IPS-18c (cell line): ENCODE data around the gene TARS3.
"Not testable (repeated sequence)": the region's sequence is repeated elsewhere in the genome, so short reads cannot be mapped to it uniquely, and the experiment has no call there.

ENCODE experiments used
- H3K4me3 ChIP-seq: 2 replicates; pipeline ENCODE4 v1.7.0; 2013; ENCODE audit warnings: low read depth, mild to moderate bottlenecking, low read length, moderate library complexity; ENCODE audit not compliant: insufficient read depth
- H3K9me3 ChIP-seq: one replicate; pipeline ENCODE4 v1.6.1; 2013; ENCODE audit warnings: mild to moderate bottlenecking, low read length, moderate library complexity; ENCODE audit not compliant: control insufficient read depth, insufficient read depth

Gene TARS3

DNA sequence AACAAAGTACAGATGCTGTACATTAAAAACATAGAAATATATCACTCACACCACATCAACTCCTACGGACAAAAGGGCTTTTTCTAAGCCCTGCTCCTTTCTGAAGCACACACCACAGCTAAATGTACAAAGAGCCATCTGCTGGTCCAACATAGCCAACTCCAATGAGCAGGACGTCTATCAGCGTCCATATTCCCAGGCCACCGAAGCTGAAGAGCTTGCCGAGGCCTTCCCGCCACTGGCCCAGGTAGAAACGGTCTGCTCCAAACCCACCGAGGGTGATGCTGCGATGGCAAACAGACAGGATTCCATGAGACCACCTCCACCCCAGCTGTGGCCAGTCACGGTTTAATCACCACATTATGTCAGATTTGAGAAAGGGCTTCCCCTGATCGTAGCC, 81.9 kb downstream of the TARS3 start:
- H3K4me3 ChIP-seq, result no peak overlapping the region
- H3K9me3 ChIP-seq, result no peaks in the 10 kb centered on the region

DNA sequence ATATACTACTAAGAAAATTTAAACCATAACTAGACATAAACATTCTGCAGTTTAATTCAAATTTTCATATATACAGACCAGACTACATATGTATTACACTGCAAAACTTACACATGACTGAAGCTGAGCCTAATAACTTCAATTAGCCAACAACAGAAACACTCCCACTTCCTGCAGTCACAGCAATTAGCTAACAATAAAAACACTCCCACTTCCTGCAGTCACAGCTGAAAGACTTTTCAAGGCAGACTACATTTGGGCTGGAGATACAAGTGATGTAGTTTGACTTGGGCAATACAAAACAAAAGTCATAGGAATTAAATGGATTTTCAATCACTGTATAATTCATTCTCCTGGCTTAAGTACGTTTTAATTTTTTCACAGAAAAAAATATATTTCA, 82.4 kb downstream of the TARS3 start:
- no peak overlapping the region for H3K4me3 ChIP-seq

DNA sequence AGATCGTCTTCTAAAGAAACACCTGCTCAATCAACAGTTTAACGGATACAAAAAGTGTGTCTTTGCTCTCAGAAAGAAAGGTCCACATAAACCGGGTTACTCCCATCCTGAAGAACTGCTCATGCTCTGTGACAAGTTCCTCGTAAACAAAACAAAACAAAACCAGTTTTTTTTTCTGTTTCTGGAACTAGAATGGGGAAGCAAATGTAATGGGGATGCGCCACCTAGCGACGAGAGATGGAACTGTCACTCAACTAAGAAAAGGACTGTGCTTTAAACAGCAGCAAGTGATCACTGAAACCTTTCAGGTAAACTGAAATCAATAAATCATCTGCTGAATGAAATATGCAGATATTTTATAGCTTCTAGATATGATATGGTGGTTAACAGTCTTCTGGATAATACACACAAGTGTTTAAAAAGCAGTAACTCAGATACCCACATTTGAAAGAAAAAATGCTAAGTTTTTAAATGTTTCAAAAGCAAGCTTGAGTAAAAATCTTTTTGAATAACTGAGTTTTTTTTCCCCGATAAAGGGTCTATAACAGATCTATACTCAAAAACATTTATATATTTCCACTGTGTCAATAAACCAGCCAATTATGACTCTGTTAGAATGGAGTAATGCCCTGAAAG, 83.0 kb downstream of the TARS3 start:
- no peaks in the 10 kb centered on the region for H3K9me3 ChIP-seq
- no peak overlapping the region for H3K4me3 ChIP-seq

More for the DNA sequence above, 82.4 kb downstream of the TARS3 start:
- no peaks in the 10 kb centered on the region for H3K9me3 ChIP-seq

DNA sequence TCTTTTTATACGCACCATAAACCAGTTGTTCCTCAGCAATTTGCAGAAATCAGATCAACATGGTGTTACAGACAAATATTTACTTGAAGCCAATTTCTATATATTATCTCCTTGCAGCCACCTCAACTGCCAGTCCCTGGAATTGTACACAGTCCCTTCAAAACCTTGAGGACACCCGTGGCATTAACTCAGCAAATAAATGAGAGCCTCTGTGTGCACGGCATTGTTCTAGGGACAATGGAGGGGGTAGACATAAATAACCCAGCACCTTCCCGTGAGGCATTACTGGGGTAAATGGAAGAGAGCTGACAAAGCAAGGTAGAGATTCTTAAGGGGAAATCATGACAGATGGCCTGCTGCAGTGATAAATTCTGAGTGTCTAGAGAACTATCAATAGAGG, 84.6 kb downstream of the TARS3 start:
- Histone ChIP-seq H3K9me3 (no peaks in the 10 kb centered on the region), H3K4me3 (no peak overlapping the region)

DNA sequence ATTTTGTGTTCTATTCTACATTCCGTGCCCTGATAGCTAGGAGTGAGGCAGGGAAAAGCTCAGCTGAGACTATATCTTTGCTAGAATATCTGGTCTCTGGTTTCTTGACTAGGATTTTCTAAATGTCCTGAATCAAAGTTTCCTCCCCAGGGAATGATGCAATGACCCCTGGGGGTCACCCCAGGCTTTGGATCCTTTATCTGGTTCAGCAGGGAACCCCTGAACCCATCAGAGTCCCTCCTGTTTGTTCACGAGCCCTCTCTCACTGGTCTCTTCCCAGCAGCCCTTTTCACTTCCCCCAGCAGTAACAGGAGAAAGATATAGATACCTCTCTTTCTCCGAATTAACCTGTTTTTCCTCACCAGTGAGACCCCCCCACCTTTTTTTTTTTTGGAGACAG, 86.4 kb downstream of the TARS3 start:
- H3K9me3 ChIP-seq, result no peaks in the 10 kb centered on the region

DNA sequence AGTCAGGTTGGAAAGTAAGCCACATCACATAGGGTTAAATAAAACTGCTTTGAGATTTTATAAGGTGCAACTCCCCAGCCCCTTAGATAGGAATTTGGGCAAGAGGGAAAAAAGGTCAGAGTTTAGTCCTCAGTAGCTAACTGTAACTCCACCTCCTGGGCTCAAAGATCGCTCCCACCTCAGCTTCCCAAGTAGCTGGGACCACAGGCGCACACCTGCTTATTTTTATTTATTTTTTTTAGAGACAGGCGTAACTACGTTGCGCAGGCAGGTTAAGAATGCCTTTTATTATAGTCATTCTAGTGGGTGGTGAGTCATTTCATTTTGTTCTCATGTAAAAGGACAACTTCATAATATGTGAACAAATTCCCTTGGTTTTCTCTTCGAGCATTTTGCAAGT, 86.8 kb downstream of the TARS3 start:
- H3K9me3 ChIP-seq, result no peaks in the 10 kb centered on the region
- no peak overlapping the region for H3K4me3 ChIP-seq

More for the DNA sequence above, 86.4 kb downstream of the TARS3 start:
- no peak overlapping the region for H3K4me3 ChIP-seq

DNA sequence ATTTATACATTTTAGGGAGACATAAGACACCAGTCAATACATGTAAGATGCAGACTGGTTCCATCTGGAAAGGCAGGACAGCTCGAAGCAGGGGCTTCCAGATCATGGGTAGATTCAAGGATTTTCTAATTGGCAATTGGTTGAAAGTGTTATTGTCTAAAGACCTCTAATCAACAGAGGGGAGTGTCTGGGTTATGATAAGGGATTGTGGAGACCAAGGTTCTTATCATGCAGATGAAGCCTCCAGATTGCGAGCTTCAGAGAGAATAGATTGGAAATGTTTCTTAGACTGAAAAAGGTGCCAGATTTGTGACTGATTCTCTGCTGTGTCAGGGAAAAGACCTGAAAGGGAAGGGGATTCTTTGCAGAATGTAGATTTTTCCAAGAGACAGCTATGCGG, 87.2 kb downstream of the TARS3 start:
- H3K4me3 ChIP-seq, result no peak overlapping the region
- no peaks in the 10 kb centered on the region for H3K9me3 ChIP-seq

DNA sequence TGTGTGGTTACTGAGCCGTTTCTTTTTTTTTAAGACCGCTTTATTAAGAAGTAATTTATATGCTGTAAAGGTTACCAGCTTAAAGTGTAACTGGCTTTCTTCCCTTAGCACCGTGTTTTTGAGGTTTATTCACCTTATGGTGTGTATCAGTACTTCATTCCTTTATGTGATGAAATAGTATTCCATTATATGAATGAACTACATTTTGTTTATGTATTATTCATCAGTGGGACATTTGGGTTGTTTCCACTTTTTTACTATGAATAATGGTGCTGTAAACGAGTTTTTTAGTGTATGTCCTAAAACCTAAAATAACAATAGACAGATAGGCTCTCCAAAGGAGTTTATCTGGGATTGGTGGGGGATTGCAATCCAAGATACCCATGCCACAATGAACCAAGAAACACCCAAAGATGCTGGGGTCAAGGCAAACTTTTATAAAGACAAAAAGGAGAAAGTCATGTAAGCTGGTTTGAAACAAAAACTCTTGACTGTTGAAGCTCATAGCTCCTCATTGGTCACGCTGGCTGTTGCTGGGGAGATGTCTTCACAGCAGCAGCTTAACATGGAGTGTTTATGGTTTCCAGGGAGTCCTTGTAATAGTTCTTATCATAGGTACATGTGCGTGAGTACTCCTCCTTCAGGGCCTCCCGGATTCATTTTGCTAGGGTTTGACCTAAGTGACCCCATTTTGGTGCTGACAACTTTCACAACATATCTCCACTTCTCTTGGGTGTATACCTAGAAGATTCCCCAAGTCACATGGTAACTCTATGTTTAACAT, 88.1 kb downstream of the TARS3 start:
- Histone ChIP-seq H3K9me3 (no peaks in the 10 kb centered on the region), H3K4me3 (no peak overlapping the region)

DNA sequence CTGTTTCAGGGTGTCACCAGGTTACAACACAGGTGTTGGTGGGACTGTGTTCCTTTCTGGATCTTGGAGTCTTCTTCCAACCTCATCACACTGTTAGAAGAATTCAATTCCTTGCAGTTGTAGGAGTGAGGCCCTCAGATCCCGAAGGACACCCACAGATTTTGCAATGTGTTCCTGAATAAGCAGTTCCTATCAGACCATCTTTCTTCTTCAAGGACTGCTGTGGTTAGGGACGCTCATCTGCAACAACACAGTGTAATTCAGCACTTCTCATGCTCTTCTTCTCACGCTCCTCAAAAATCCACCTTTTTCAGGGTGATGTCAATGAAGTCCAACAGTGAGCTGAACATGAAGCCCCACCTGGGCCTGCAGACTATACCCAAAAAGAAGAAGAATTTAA, 90.9 kb downstream of the TARS3 start:
- Histone ChIP-seq H3K4me3 (no peak overlapping the region), H3K9me3 (no peaks in the 10 kb centered on the region)

DNA sequence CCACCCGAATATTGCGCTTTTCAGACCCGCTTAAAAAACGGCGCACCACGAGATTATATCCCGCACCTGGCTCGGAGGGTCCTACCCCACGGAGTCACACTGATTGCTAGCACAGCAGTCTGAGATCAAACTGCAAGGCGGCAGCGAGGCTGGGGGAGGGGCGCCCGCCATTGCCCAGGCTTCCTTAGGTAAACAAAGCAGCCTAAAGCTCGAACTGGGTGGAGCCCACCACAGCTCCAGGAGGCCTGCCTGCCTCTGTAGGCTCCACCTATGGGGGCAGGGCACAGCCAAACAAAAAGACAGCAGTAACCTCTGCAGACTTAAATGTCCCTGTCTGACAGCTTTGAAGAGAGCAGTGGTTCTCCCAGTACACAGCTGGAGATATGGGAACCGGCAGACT, 97.5 kb downstream of the TARS3 start:
- not testable (repeated sequence) for H3K4me3 ChIP-seq, H3K9me3 ChIP-seq

DNA sequence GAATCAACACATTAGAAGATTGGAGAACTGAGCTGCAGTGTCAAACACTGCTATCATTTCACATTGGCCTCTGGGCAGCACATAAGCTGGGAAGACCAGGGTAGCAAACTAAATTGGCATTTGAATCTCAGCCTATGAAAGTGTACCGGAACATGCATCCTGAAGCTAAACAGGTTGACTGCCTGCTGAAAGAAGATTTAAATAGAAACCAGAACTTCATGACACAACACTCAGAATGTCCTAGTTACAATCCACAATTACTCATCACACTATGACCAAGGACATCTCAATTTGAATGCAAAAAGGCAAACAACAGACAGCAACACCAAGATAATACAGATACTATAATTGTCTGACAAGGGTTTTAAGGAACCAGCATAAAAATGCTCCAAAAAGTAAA, 98.3 kb downstream of the TARS3 start:
- H3K4me3 ChIP-seq, result no peak overlapping the region; the same call in 1 of the 2 replicates
- H3K9me3 ChIP-seq, result peaks cover 5% of the 10 kb centered on the region

DNA sequence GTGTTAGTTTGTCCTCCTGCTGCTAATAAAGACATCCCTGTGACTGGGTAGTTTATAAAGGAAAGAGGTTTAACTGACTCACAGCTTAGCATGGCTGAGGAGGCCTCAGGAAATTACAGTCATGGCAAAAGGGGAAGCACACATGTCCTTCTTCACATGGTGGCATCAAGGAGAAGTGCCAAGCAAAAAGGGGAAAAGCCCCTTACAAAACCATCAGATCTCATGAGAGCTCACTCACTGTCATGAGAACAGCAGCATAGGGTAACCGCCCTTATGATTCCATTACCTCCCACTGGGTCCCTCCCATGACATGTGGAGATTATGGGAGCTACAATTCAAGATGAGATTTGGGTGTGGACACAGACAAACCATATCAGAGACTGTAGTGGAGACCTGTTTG, 99.1 kb downstream of the TARS3 start:
- Histone ChIP-seq H3K4me3 (no peak overlapping the region), H3K9me3 (peaks cover 5% of the 10 kb centered on the region)

DNA sequence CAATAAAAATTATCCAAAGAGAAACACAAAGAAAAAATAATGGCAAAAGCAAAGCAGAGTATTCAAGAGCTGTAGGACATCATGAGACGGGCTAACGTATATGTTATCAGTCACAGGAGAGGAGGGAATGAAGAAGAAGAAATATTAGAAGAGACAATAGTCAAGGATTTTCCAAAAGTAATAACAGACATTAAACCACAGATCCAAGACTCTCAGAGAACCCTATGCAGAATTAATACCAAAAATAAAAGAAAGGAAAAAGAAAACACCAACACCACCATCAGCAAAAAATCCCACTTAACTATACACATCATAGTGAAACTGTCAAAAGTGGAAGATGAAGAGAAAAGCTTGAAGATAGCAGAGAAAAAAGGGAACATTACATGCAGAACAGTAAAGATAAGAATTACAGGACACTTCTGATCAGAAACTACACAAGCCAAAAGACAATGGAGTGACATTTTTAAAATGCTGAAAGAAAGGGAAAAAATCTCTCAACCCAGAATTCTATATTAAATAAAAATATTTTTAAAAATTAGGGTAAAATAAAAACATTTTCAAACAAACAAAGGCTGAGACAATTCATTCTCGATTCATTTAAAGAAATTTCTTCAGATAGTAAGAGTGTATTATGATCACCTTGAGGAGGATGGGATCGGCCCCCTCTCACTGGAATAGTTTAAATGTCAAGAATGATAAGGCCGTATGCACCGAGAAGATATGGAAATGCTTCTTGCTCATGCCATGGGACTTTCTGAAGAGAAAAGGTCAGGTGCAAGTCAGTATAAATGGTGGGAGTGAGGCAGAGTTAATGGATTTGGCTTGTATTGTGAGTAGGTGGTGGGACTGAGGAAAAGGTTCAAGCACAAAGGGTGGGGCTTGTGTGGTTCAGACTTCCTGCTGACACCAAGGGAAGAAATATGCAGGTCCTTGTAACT, 100.6 kb downstream of the TARS3 start:
- peaks cover 5% of the 10 kb centered on the region for H3K9me3 ChIP-seq
- H3K4me3 ChIP-seq, result no peak overlapping the region

DNA sequence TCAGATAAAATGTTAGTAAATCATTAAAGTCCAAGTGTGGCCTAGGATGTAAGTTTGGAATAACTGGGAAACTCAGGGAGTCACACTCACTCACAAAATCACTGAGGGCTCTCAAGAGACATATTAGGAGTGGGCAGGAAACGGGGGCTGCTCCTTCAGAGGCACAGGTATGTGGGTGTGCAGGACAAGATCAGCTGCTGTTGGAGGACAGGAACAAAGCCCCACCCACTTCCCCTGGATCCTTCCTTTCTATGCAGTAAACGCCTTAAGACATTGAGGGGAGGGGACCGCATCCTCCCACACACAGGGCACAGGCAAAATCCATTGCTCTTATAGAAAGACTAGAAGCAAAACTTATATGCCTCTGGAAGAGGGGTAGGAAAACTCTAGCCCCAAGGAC, 102.3 kb downstream of the TARS3 start:
- Histone ChIP-seq H3K9me3 (peaks cover 5% of the 10 kb centered on the region), H3K4me3 (no peak overlapping the region)

DNA sequence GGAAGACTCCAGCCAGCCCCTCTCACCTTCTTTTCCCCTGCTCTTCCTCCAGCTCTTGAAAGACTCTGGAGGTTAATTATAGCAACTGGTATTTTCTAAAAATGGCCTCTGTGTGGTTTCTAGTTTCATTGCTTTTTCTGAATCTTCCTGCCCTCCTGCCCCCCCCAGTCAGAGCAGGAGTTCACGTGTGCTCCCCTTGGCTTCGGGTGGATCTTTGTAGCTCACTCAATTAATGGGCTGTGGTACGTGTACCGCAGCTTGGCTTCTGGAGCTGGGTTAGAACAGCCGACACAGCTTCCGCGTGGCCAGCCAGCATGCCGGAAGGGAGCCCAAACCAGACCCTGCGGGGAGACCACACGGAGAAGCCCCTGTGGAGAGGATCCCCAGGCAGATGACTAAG, 103.6 kb downstream of the TARS3 start:
- H3K9me3 ChIP-seq, result peaks cover 5% of the 10 kb centered on the region
- no peak overlapping the region for H3K4me3 ChIP-seq

DNA sequence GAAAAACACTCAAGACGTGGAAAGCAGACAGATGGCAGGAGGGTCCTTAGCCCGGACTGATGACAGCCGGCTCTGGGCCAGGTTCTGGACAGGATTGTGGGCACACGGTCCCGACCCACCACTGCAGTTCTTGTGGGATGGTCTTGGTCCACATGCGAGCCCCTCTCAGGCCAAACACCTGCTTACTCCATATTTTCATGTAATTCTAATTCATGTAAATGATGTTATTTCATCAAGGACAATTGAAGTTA, 104.7 kb downstream of the TARS3 start:
- H3K9me3 ChIP-seq, result peaks cover 3% of the 10 kb centered on the region
- no peak overlapping the region for H3K4me3 ChIP-seq

DNA sequence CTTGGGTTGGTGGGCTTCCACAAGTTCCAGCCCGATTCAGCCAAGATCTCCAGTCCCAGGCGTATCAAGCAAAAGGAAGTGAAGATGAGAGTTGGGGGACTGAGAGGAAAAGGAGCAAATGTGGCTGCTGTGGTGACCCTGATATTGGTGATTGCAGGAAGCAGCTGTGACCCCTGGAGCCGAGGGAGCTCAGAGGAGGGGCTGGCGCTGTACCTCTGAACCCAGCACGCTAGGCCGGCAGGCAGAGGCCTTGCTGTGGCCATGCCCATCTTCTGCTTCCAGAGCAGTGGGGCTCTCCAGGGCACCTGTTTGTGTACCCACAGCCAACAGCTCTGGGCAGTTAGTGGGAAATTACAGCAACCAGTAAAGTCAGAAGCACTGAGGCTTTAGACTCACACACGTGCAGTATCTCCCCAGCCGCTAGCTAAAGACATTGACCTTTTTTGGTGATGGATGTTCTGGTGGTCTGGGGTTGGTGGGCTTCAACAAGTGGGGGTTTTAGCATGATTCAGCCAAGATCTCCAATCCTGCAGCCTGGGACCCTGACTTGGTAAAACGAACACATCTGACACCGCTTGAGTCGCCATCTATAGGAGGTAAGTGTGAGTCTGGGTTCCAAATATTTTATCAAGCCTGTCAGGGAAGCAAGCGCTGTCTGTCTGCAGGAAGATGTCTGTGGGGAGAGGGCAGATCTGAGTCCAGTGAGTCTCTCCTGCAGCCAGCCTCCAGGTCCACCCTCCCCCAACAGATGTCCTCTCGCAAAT, 105.2 kb downstream of the TARS3 start:
- no peaks in the 10 kb centered on the region for H3K9me3 ChIP-seq
- no peak overlapping the region for H3K4me3 ChIP-seq
